Thyroid gland (tissue), 4 donors: ENCODE results near the gene MACROH2A1.

ENCODE experiments used
- CTCF ChIP-seq, 6 experiments: fragments of 200-600 bp in 3 of 6; fragments of 450-650 bp in 3 of 6; sonication (generic) in 3 of 6; IDR thresholded peaks; one replicate each; pipeline ENCODE4 v1.5.1; 2016 to 2019; ENCODE audit warnings: antibody characterized with exemption in 6 of 6, mild to moderate bottlenecking in 2 of 6, inconsistent platforms in 1 of 6, moderate library complexity in 1 of 6
- POLR2A ChIP-seq, 2 donors: fragments of 450-650 bp; IDR thresholded peaks; one replicate each; pipeline ENCODE4 v1.6.1; 2017; ENCODE audit warnings: antibody characterized with exemption in 2 of 2, mild to moderate bottlenecking in 2 of 2, moderate library complexity in 1 of 2

GRCh38 chr5:135423846-135424168 is 24.8 kb upstream of the MACROH2A1 start:
- TF ChIP-seq CTCF (IDR thresholded peaks at IDR 0.05) (no peak), POLR2A (IDR thresholded peaks at IDR 0.05) (no peak)
